ENCODE results near the gene NUBP2. TPM values are rescaled to one million over a fixed set of nuclear protein-coding genes. Genes with fewer than 3 reads are reported as not detected.

NUBP2 gene
- total RNA-seq, 2 donors from 2014 or later, result 41.7 to 44.9 TPM

DNA sequence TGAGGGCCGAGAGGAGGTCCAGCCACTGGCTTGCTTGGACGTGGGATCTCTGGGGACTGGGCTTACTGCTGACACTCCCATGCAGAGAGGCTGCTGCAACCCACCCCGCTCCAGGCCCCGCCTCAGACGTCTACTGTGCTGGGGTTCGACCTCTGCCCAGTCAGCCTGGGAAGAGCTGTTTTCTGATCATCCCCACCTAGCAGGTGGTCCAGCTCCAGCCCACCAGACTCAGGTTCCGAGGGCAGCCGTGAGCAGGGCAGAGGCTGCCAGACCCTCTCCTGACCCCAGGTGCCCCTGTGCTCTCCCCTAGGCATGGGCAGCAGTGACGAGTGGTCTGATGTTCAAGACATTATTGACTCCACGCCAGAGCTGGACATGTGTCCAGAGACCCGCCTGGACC is 34.8 kb upstream of the NUBP2 start:
- Mint-ChIP-seq H3K4me3 (no peak overlapping the region), H3K27ac (no peak overlapping the region), H3K36me3 (ENCODE audit: low read depth) (peaks cover 2% of the 10 kb centered on the region), H3K4me1 (peaks cover 4% of the 10 kb centered on the region), H3K27me3 (no peaks in the 10 kb centered on the region)
- ATAC-seq, result no peak
- DNase-seq, result no peak
- no peaks in the 10 kb centered on the region for H3K9me3 ChIP-seq (ENCODE audit: control insufficient read depth, low read length, poor library complexity, severe bottlenecking)

GRCh38 chr16:1749152-1750117 is 33.3 kb upstream of the NUBP2 start:
- peaks cover 4% of the 10 kb centered on the region for H3K4me1 Mint-ChIP-seq
- H3K36me3 Mint-ChIP-seq (ENCODE audit: low read depth), result peaks cover 2% of the 10 kb centered on the region
- H3K27ac Mint-ChIP-seq, result no peak overlapping the region

DNA sequence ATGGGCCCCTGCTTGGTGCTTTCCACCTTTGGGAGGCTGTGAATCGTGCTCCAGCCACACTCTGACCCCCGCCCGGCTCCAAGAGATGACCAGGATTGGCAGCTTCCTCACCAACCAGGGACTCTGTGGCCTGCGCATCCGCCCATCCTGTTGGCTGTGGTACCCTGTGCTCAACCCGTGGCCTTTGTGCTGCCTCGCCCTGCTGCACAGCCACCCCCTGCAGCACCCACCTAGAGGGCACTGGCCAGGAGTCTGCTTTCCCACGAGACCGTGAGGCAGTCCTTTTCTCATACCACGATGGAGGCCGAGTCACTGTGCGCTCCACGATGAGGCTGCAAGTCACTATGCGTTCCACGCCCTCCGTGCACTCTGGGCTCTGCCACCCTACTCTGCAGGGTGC is 30.8 kb upstream of the NUBP2 start:
- Mint-ChIP-seq H3K27ac (no peak overlapping the region), H3K27me3 (no peaks in the 10 kb centered on the region), H3K36me3 (ENCODE audit: low read depth) (no peaks in the 10 kb centered on the region), H3K4me1 (peaks cover 6% of the 10 kb centered on the region), H3K4me3 (no peak overlapping the region)
- no peaks in the 10 kb centered on the region for H3K9me3 ChIP-seq (ENCODE audit: control insufficient read depth, low read length, poor library complexity, severe bottlenecking)
- DNase-seq, result no peak
- no peak for ATAC-seq

More at GRCh38 chr16:1749152-1750117, 33.3 kb upstream of the NUBP2 start:
- ATAC-seq (no peak), DNase-seq (no peak)
- H3K9me3 ChIP-seq (ENCODE audit: control insufficient read depth, low read length, poor library complexity, severe bottlenecking), result no peaks in the 10 kb centered on the region
- Mint-ChIP-seq H3K27me3 (no peaks in the 10 kb centered on the region), H3K4me3 (no peak overlapping the region)

GRCh38 chr16:1752853-1753252 is 29.9 kb upstream of the NUBP2 start:
- DNase-seq (no peak), ATAC-seq (no peak)
- Mint-ChIP-seq H3K36me3 (ENCODE audit: low read depth) (no peaks in the 10 kb centered on the region), H3K4me3 (no peak overlapping the region), H3K27ac (no peak overlapping the region), H3K27me3 (no peaks in the 10 kb centered on the region), H3K4me1 (peaks cover 8% of the 10 kb centered on the region)
- H3K9me3 ChIP-seq (ENCODE audit: control insufficient read depth, low read length, poor library complexity, severe bottlenecking), result no peaks in the 10 kb centered on the region

DNA sequence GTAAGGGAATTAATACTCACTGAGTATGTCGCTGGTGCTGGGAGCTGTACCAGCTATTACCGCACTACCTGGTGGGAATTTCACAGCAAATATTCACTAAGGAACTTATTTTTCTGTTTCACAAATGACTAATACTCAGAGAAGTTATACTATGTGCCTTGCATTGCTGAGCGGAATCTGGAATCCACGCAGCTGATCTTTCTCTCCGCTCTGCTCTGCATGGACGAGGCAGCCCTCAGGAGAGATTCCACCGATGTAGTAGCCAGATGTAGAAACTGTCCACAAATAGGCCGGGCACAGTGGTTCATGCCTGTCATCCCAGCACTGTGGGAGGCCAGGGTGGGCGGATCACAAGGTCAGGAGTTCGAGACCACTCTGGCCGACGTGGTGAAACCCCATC is 28.6 kb upstream of the NUBP2 start:
- H3K27ac Mint-ChIP-seq, result no peak overlapping the region
- H3K4me3 Mint-ChIP-seq, result no peak overlapping the region
- ATAC-seq (no peak), DNase-seq (no peak)
- H3K4me1 Mint-ChIP-seq, result peaks cover 8% of the 10 kb centered on the region
- H3K36me3 Mint-ChIP-seq (ENCODE audit: low read depth), result no peaks in the 10 kb centered on the region
- H3K9me3 ChIP-seq (ENCODE audit: control insufficient read depth, low read length, poor library complexity, severe bottlenecking), result no peaks in the 10 kb centered on the region
- H3K27me3 Mint-ChIP-seq, result no peaks in the 10 kb centered on the region

DNA sequence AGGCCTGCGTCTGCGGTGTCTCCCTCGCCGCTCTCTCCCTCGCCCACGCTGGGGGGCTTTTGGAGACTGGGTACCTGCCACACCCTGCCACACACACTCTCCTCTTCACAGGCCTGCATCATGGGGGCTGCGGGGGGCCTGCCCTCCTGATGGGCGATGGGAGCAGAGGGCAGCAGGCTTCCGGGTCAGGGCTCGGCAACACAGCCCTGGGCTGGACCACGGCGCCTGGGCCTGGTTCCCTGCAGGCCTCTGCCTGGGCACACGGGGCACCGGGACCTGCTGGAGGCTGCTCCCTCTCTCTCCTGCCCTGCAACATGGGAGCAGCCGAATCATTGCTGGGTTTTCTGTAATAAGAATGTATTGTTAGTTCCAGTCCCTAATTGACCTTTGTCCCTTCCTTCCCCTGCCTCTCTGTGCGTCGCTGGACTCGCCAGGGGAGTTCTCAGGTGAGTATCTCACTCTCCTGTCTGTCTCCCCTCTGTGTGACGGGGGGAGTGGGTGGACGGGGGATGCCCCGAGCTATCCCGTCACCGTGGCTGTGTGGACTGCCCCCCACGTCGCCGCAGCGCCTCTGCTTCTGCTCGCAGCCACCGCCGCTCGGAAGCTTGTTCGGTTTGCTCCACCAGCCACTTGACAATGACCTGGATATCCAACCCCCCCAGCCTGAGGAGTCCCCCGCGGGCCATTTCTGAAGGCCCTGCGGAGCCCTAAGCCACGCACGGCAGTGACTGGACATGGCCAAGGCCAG is 24.9 kb upstream of the NUBP2 start:
- Mint-ChIP-seq H3K27ac (peak overlapping the region; percentile 65), H3K36me3 (ENCODE audit: low read depth) (no peaks in the 10 kb centered on the region), H3K27me3 (no peaks in the 10 kb centered on the region), H3K4me3 (peak overlapping the region; percentile 15), H3K4me1 (peaks cover 10% of the 10 kb centered on the region)
- no peak for ATAC-seq
- H3K9me3 ChIP-seq (ENCODE audit: control insufficient read depth, low read length, poor library complexity, severe bottlenecking), result no peaks in the 10 kb centered on the region
- DNase-seq, result no peak

GRCh38 chr16:1758923-1759322 is 23.8 kb upstream of the NUBP2 start:
- H3K27me3 Mint-ChIP-seq, result no peaks in the 10 kb centered on the region
- no peak for ATAC-seq
- DNase-seq, result no peak
- no peaks in the 10 kb centered on the region for H3K9me3 ChIP-seq (ENCODE audit: control insufficient read depth, low read length, poor library complexity, severe bottlenecking)
- peaks cover 10% of the 10 kb centered on the region for H3K4me1 Mint-ChIP-seq
- H3K36me3 Mint-ChIP-seq (ENCODE audit: low read depth), result no peaks in the 10 kb centered on the region
- H3K4me3 Mint-ChIP-seq, result no peak overlapping the region
- H3K27ac Mint-ChIP-seq, result no peak overlapping the region

DNA sequence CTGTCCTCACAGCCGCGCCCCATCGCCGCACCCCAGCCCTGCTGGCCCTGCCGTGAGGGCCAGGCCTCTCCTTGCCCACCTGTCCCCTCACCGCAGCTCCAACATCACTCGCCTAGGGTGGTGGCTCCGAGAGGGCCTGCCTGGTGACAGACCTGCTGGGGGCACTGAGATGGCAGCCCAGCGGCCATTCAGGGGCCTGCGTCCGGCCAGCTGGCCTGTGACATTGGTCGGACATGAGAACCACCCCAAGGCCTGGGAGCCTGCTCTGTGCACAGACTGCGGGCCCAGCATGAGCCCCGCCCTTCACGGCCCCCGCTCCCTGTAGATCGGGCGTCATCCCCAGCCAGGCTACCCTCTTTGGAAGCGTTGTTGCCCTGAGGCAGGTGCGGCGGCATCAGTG is 23.2 kb upstream of the NUBP2 start:
- DNase-seq (no peak), ATAC-seq (no peak)
- H3K27me3 Mint-ChIP-seq, result no peaks in the 10 kb centered on the region
- no peaks in the 10 kb centered on the region for H3K9me3 ChIP-seq (ENCODE audit: control insufficient read depth, low read length, poor library complexity, severe bottlenecking)
- H3K27ac Mint-ChIP-seq, result no peak overlapping the region
- peaks cover 10% of the 10 kb centered on the region for H3K4me1 Mint-ChIP-seq
- no peak overlapping the region for H3K4me3 Mint-ChIP-seq
- H3K36me3 Mint-ChIP-seq (ENCODE audit: low read depth), result no peaks in the 10 kb centered on the region

DNA sequence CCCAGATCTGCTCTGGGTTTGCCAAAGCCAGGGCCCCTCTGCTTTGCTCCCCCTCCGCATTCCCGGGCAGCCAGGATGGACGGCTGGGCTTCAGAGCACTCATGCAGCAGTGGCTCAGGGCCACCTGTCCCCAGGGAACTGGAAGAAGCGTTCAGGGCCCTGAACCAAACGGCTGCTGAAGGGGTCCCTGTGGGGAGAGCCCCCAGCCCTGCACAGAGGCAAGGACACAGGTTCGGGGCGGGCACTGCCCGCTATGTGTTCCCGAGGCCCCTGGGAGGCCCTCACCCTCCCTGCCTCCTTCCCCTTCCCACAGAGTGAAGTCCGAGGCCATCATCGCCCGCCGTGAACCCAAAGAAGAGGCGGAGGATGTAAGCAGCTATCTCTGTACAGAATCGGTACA is 21.8 kb upstream of the NUBP2 start:
- ATAC-seq (no peak), DNase-seq (no peak)
- Mint-ChIP-seq H3K27me3 (no peaks in the 10 kb centered on the region), H3K4me3 (no peak overlapping the region), H3K27ac (peak overlapping the region; percentile 68), H3K36me3 (ENCODE audit: low read depth) (no peaks in the 10 kb centered on the region), H3K4me1 (peaks cover 8% of the 10 kb centered on the region)
- H3K9me3 ChIP-seq (ENCODE audit: control insufficient read depth, low read length, poor library complexity, severe bottlenecking), result no peaks in the 10 kb centered on the region

DNA sequence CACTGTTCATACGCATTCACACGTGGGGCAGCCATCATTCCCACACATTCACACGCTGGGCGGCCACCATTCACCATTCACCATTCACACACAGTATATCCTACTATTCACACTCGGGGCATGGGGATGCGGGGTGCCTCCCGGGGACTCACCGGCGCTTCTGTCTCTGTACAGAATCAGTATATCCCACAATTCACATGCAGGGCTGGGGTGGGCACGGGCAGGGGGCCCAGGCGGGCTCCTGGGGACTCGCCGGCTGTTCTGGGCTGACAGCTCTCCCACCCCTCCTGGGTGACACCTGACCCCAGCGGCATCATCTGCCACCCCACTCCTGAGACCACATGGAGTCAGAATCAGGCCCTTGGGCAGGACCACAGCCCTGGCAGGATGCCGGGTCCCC is 21.0 kb upstream of the NUBP2 start:
- DNase-seq (no peak), ATAC-seq (no peak)
- Mint-ChIP-seq H3K36me3 (ENCODE audit: low read depth) (no peaks in the 10 kb centered on the region), H3K4me3 (no peak overlapping the region), H3K4me1 (peaks cover 6% of the 10 kb centered on the region), H3K27ac (peak overlapping the region; percentile 68), H3K27me3 (no peaks in the 10 kb centered on the region)
- H3K9me3 ChIP-seq (ENCODE audit: control insufficient read depth, low read length, poor library complexity, severe bottlenecking), result no peaks in the 10 kb centered on the region

GRCh38 chr16:1762196-1762878 is 20.4 kb upstream of the NUBP2 start:
- no peak for ATAC-seq
- H3K27me3 Mint-ChIP-seq, result no peaks in the 10 kb centered on the region
- H3K4me3 Mint-ChIP-seq, result no peak overlapping the region
- H3K36me3 Mint-ChIP-seq (ENCODE audit: low read depth), result no peaks in the 10 kb centered on the region
- DNase-seq, result no peak
- peaks cover 5% of the 10 kb centered on the region for H3K4me1 Mint-ChIP-seq
- H3K9me3 ChIP-seq (ENCODE audit: control insufficient read depth, low read length, poor library complexity, severe bottlenecking), result no peaks in the 10 kb centered on the region
- no peak overlapping the region for H3K27ac Mint-ChIP-seq

GRCh38 chr16:1762879-1763520 is 19.8 kb upstream of the NUBP2 start:
- no peaks in the 10 kb centered on the region for H3K27me3 Mint-ChIP-seq
- no peak overlapping the region for H3K4me3 Mint-ChIP-seq

More at GRCh38 chr16:1762879-1763520, 19.8 kb upstream of the NUBP2 start:
- H3K4me1 Mint-ChIP-seq, result peaks cover 2% of the 10 kb centered on the region
- DNase-seq, result no peak
- H3K9me3 ChIP-seq (ENCODE audit: control insufficient read depth, low read length, poor library complexity, severe bottlenecking), result no peaks in the 10 kb centered on the region
- H3K36me3 Mint-ChIP-seq (ENCODE audit: low read depth), result no peaks in the 10 kb centered on the region
- no peak for ATAC-seq
- no peak overlapping the region for H3K27ac Mint-ChIP-seq

All from T-helper 17 cell (primary cell).